HG03135 (cell line): ENCODE results near the gene FBXO30.

Experiments used
- ATAC-seq: cut with Tn5 transposase; IDR thresholded peaks from one replicate; pipeline ENCODE4 v1.9.1; 2021; ENCODE audit warnings: mild to moderate bottlenecking, moderate library complexity; ENCODE audit not compliant: unreplicated experiment

The FBXO30 gene

GRCh38 chr6:145758113-145758512 is 56.5 kb downstream of the FBXO30 start:
- ATAC-seq, result no peak

GRCh38 chr6:145756170-145756662 is 58.4 kb downstream of the FBXO30 start:
- ATAC-seq, result no peak

- ATAC-seq, result no peak
Measured at GRCh38 chr6:145755682-145756081, 58.9 kb downstream of the FBXO30 start.

GRCh38 chr6:145752638-145753037 is 62.0 kb downstream of the FBXO30 start:
- ATAC-seq, result no peak

- no peak for ATAC-seq
Measured at GRCh38 chr6:145749632-145750031, 65.0 kb downstream of the FBXO30 start.

GRCh38 chr6:145745861-145746260 is 68.7 kb downstream of the FBXO30 start:
- ATAC-seq, result no peak

- no peak for ATAC-seq
Measured at GRCh38 chr6:145744619-145745018, 70.0 kb downstream of the FBXO30 start.
